NCI-H1105 treated with DMSO at 0.1 percent for 48 hours (cell line): ENCODE data around the gene MEAF6.
A peak's percentile ranks its signal among the peaks of the same experiment; 100 is the strongest.
"Not testable (repeated sequence)": the region's sequence is repeated elsewhere in the genome, so short reads cannot be mapped to it uniquely, and the experiment has no call there.

Experiments
- DNase-seq: peaks from one replicate; lab custom pipeline; 2025; lab: John Stamatoyannopoulos, UW

MEAF6 gene

DNA sequence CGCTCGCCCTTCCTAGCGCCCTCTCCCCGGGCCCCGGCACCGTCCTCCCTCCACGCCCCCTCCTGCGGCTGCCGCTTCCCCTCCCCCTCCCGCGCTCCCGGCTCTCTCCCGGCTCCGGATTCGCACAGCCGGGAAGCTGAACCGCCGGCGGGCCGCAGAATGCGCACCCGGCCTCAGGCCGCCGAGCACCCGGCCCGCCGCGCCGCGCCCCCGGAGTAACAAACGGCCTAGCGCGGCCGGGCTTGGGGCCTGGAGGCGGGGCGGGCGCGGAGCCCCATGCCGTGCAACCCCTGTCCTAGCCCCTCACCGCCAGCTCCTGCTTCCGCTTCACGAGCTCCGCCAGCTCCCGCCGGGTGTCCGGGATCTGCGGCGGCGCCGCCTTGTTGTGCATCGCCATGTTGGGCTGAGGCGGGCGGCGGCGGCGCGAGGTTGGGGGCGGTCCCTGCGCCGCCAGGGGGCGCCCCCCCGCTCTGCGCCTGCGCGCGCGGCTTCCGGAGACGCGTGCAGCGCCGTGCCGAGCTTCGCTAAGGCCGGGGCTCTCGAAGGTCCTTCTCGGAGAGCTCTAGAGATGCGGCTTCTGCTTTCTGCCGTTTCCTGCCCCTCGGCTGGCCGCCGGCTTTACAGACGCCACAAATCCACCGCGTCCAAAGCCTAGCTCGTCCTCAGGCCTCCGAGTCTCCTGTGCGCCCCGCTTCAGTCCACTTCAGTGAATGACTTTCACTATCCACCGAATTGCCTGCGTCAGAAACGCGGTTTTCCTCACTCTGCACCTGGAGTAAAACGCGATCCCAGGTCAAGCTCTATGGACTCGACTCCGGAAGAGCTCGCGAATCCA, at the start of gene MEAF6:
Gene MEAF6 (minus strand): TSS at position 417 of the 835 bp plus-strand sequence. CDS start 20 bp downstream, at position 397.
- DNase-seq, result peak; percentile 86

DNA sequence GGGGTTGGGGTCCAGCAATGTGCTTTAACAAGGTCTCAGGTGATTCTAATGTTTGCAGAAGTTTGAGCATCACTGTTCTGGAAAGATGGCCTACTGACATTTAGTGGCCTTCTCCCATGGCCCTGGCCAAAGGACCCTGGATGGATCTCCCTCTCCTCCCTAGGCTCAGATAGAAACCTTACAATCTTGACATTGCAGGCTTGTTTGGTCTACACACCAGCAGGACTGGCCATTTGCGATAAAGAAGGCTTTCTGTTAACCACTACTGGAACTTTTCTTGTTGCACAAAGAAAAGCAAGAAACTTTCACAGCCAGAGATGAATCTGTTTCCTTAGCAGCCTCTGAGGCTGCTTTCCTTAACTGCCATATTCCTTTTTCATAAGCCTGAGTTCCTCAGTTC, 48.4 kb upstream of the MEAF6 start:
- DNase-seq, result no peak

DNA sequence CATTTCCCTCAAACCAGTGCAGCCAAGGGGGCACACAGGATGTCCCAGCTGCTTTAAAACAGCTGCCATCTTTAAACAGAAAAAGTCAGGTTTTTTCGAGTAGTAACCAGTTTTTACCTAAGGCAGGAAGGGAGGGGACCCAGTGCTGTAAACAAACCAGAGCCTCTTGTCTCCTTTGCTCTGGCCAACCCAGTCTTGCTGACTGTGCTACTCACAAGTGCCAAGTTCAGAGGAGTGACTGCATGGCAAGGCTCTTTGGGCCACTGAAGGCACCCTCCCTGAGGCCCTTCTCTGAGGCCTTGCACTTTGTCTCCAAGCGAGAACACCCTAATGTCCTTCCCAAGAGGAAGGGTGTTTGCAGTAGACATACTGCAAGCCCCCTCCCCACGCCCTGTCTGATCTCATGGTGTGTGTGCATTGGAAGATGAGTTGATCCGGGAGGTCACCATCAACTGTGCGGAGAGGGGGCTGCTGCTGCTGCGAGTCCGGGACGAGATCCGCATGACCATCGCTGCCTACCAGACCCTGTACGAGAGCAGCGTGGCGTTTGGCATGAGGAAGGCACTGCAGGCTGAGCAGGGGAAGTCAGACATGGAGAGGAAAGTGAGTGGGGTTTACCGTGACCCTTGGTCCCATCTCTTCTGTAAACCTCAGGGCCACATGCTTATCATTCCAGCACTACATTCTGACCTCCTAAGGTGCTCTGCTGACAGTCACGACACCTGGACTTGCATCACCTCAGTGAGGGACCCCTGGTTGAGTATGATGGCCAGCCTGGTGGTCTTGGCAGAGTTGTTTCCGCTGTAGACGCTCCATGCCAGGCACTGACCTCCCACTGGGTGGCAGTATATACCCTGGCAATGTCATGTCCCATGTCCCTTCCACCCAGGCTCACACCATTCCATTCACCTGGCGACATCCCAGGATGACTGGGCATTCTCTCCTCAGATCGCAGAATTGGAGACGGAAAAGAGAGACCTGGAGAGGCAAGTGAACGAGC, 46.9 kb upstream of the MEAF6 start:
- no peak for DNase-seq

DNA sequence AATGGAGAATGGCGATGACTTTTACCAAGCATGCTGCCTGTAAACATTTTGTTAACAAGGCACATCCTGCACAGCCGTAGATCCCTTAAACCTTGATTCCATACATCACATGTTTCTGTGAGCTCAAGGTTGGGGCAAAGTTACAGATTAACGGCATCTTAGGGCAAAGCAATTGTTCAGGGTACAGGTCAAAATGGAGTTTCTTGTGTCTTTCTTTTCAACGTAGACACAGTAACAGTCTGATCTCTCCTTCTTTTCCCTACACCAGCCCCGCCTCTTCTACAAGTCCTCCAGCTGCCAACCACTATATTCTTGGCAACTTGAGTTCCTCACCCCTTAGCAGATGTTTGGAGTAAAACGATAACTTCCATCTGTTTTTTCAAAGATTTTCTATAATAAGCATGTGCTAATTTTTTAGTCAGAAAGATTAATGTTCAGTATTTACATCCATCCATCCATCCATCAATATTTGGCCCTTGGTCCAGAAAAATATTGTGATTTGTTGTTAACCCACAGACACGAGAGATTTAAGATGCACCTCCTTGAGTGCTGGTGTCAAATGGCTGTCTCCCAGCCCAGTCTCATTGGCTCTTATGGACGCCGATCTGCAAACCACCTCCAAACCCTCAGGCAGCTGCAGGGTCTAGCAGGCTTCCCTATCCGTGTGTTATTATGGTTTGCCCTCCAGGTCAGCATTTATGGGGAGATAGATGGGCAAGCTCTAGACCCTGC, 46.0 kb upstream of the MEAF6 start:
- DNase-seq, result no peak

DNA sequence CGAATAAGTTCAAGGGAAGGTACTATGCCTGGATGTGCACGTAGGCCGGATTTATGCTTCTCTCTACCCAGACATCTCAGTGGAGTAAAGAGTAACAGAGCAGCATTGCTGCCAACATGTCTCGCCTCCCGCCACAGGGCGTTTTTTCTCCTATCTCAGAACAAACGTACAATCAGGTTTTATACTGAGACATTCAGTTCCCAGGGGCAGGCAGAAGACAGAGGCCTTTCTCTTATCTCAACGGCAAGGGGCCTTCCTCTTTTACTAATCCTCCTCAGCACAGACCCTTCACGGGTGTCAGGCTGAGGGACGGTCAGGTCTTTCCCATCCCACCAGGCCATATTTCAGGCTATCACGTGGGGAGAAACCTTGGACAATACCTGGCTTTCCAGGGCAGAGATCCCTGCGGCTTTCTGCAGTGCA, 45.4 kb upstream of the MEAF6 start:
- not testable (repeated sequence) for DNase-seq

DNA sequence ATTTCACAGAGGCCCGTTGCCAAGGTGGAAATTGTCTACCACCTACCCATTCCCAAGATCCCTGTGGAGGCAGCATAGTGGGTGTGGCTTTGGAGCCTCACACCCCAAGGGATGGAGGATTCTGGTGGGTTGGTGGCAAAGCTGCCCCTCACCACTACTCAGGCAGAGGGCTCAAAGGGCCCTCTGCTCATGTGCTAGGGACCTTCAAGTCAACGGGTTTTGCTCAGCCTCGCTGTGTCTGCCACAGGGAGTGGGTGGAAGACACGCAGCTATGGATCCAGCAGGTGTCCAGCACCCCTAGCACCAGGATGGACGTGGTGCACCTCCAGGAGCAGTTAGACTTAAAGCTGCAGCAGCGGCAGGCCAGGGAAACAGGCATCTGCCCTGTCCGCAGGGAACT, 44.5 kb upstream of the MEAF6 start:
- DNase-seq, result no peak

DNA sequence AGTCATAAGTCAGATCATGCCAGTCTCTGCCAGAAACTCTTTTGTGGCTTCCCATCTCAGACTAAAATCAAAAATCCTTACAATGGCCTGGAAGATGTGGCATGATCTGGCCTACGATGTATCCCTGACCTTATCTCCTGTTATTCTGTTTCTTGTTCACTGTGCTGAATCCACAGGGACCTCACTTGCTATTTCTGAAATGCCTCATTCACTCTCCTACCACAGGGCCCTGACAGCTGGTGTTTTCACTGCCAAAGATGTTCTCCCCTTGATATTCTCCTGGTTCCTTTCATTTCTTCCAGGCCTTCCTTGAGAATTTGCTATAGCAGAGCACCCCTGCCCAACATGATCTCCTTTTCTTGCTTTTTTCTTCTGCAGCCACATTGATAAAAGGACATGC, 43.8 kb upstream of the MEAF6 start:
- no peak for DNase-seq

DNA sequence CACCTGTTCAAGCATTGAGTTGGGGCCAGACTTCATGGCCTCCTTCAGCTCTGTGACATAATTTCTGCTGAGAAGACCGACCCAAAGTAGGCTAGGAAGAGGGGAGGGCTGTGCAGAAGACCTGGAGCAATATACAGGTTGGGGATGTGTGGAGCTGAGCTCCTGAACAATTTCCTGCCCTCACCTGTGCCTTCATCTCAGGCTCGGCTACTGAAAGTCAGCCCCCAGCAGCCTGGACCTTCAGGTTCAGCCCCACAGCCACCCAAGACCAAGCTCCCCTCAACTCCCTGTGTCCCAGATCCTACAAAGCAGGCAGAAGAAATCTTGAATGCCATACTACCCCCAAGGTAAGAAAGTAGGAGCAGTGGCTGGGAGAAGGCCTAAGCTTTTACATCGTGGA, 42.8 kb upstream of the MEAF6 start:
- DNase-seq, result no peak

DNA sequence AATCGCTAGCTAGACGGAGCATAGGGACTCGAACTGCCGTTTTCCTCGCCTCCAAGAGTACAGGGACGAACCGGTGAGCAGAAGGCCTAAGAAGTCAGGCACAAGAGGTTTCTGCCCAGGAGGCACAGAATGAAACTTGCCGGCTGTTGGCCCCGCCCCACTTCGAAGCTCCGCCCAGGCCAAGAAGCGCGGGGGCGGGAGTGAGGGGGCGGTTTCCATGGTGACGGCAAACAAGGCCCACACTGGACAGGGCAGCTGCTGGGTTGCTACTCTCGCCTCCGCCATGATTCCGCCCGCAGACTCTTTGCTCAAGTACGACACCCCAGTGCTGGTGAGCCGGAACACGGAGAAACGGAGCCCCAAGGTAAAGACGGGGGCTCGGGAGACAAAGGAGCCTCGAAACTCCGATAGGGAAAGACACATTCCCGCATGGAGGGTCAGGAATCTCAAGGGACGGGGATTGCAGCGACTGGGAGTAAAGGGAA, 42.2 kb upstream of the MEAF6 start, which contains the start of gene DNALI1:
Gene DNALI1 (plus strand): TSS at position 229 of the 485 bp plus-strand sequence. CDS start 55 bp downstream, at position 284.
- DNase-seq, result peak; percentile 87

DNA sequence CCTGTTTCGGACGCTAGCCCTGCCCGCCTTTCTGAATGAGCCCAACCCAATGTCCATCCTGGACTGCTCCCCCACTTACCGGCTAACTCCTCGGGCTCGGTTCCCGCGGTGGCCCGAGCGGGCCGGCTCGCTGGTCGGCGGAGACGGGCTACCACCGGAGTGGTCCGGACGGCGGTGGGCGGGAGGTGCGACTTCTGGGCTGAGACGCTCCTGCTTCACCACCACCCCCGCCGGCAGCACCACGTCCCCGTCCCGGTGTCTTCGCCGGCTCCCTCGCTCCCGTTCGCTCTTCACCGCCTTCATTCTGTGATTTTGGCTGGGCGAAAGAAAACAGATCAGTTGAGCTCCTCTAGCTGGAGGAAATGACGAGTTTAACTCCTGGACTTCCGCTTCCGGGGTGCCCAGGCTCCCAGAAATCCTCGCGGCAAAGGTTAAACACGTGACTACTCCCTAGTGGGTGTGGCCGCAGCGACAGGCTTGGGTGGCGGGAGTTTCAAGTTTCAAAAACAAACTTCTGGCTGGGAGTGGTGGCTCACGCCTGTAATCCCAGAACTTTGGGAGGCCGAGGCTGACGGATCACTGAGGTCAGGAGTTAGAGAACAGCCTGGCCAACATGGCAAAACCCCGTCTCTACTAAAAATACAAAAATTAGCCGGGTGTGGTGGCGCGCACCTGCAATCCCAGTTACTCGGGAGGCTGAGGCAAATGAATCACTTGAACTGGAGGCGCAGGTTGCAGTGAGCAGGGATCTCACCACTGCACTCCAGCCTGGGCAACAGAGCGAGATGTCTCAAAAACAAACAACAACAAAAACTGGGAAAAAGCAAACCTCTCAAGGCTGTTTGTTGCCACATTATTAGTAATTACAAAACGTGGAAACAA, 39.6 kb upstream of the MEAF6 start, which contains the start of gene SNIP1:
Gene SNIP1 (minus strand): TSS at position 367 of the 882 bp plus-strand sequence. CDS start 64 bp downstream, at position 303.
- peak; percentile 88 for DNase-seq

DNA sequence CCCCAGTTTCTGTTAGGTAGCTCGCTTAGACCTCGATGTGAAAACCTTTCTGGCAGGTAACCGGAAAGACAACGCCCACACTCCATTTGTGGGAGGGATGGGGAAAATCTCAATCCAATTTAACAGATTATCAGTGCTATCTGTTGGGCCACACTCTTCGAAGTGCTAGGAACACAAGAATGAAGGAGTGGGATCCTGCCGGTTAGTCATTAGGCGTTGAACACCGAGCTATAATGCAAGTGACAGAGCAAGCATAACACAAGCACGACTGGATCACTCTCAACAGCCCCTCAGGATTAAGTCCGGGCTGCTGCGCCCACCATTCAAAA, 39.0 kb upstream of the MEAF6 start:
- DNase-seq, result no peak

DNA sequence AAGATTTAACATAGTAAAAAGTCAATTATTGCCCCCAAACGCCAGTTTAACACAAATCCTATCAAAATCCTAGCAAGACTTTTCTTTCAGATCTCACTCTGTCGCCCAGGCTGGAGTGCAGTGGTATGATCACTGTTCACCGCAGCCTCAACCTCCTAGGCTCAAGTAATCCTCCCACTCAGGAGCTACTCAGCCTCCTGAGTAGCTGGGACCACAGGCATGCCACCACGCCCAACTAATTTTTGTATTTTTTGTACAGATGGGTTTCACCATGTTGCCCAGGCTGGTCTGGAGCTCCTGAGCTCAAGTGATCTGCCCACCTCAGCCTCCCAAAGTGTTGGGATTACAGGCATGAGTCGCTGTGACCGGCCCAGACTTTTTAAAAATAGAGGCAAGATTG, 34.8 kb upstream of the MEAF6 start:
- DNase-seq, result no peak

DNA sequence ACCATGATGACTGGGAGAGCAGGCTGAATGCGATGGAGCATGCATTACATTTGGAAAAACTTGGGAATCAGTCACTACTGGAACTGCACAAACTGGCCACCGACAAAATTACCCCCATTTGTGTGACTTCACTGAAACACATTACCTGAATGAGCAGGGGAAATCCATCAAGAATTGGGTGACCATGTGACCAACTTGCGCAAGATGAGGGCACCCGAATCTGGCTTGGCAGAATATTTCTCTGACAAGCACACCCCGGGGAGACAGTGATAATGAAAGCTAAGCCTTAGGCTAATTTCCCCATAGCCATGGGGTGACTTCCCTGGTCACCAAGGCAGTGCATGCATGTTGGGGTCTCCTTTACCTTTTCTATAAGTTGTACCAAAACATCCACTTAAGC, 30.5 kb upstream of the MEAF6 start:
- DNase-seq, result no peak

DNA sequence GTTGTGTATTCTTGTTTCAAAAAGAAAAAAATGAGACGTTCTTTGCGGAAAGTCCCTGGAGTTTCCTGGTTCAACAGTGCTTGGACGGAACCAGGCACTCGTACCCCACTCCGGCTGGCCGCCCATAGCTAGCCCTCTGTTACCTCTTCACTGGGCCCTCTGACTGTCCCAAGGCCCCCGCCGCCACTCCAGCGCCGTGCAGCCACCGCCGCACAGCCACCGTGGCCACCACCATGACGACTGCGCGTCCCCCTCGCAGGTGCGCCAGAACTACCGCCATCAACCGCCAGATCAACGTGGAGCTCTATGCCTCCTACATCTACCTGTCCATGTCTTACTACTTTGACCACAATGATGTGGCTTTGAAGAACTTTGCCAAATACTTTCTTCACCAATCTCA, 30.0 kb upstream of the MEAF6 start:
- DNase-seq, result no peak

DNA sequence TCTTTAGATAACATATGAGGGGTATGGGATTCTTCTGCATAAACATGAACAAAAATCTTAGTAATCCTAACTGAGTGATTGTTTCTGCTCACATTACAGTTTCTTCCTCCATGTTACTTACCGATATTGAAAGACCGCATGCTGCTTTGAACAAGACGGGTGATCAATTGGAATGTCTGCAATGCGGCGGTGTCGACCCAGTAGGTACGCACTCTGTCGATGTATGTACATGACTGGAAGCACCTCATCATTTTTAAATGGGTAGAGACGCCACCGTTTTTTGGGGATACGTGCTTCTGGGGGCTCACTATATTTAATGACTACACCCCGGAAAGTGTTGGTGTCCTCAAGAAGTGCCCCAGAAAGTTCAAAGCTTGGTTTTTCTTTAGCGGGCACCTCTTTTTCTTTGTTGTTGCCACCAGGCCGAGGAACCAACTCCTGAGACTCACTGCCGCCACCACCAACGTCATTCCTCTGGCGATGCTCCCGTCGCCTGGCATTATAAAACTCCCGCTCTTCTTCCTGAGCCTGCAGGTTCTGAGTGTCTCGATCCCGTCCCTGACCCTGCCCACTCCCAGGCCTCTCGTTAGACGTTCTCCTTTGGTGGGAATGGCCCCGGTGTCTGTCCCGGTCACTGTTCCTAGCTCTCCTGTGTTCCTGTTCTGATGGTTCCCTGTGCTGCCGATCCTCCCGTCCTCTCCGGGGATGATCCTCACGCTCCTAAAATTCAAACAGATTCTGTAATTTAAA, 25.6 kb upstream of the MEAF6 start:
- DNase-seq, result no peak

DNA sequence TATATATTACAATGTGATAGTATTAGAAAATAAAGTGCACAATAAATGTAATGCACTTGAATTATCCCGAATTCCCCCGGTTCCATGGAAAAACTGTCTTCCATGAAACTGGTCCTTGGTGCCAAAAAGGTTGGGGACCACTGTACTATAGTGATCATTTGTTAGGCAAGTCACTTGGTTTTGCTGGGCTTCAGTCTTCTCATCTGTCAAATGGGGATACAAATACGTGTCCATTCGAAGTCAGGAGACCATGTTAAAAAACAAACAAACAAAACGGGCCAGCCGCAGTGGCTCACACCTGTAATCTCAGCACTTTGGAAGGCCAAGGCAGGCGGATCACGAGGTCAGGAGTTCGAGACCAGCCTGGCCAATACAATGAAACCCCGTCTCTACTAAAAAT, 24.6 kb upstream of the MEAF6 start:
- not testable (repeated sequence) for DNase-seq

DNA sequence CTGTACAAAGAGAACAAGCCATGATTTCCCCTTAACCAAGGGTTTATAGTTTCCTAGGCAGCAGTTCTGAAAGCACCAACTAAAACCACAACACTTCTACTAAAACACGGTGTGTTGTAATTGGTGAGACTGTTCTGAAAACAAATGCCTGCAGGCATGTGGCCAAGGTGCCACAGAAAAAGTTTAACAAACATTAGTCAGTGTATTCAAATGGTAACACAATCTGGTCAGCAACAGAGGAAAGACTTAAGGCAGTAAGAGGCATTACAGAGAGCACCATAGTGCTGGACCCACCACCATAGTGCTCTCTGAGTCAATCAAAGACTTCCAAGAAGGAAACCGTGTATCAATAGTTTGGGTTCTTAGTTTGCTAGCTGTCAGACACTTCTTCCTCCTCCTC, 22.8 kb upstream of the MEAF6 start:
- DNase-seq, result no peak

DNA sequence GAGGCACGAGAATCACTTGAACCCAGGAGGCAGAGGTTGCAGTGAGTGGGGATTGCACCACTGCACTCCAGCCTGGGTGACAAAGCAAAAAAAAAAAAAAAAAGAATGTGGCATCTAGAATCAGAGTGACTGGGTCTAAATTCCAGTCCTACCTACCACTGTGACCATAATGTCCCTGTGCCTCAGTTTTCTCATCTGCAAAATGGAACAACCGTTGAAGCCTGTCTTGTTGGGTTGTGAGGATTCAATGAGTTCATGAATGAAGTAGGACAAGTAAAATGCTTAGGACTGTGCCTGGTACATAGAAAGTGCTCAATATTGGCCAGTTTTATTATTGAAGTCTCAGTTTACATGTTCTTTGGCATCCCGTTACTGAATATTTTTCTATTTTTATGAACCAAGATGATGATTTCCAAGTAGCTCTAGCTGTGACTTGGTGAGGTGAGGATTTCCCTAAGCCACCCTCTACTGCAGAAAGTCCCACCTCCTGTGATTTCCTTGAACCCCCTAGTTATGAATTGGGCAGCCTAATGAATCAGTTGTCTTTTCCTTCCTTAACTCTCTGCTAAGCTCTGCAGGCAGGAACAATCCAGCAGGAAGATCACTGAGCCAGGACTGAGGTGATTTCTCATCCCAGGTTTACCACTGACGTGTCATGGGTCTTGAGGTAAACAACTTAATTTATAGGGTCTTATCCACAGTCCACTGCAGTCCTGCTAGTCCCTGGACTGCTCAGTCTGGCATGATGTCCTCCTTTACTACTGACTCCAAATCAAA, 18.9 kb upstream of the MEAF6 start:
- no peak for DNase-seq
